PFSK-1 (cell line): ENCODE measurements around the gene AP2A2.

Experiments
- FOXP2 ChIP-seq: optimal IDR thresholded peaks from 2 replicates; pipeline ENCODE3; 2011; ENCODE audit warnings: borderline replicate concordance, control low read depth, inconsistent platforms; ENCODE audit not compliant: insufficient read depth; ENCODE audit errors: extremely low read length, extremely low read depth
- POLR2AphosphoS5 ChIP-seq: IDR thresholded peaks from 2 replicates; pipeline ENCODE4 v1.6.1; 2012; ENCODE audit warnings: low read depth, mild to moderate bottlenecking, control low read depth, low read length, moderate library complexity
- SIN3A ChIP-seq: IDR thresholded peaks from 2 replicates; pipeline ENCODE4 v1.6.1; 2012; ENCODE audit warnings: mild to moderate bottlenecking, low read length, moderate library complexity, borderline replicate concordance; ENCODE audit not compliant: insufficient read depth
- TAF1 ChIP-seq: IDR thresholded peaks from 2 replicates; pipeline ENCODE4 v1.6.1; 2012; ENCODE audit warnings: low read length, control low read depth, borderline replicate concordance; ENCODE audit not compliant: insufficient read depth
- TF ChIP-seq, protein P1 (sequence below), 2 experiments: IDR thresholded peaks; 2 replicates each; pipeline versions ENCODE4 v1.6.1 to v1.8.0; 2011 to 2012; ENCODE audit warnings: low read depth in 2 of 2, low read length in 2 of 2, control low read depth in 1 of 2, inconsistent platforms in 1 of 2, mild to moderate bottlenecking in 1 of 2, moderate library complexity in 1 of 2; ENCODE audit not compliant: insufficient read depth in 1 of 2

AP2A2 gene

DNA sequence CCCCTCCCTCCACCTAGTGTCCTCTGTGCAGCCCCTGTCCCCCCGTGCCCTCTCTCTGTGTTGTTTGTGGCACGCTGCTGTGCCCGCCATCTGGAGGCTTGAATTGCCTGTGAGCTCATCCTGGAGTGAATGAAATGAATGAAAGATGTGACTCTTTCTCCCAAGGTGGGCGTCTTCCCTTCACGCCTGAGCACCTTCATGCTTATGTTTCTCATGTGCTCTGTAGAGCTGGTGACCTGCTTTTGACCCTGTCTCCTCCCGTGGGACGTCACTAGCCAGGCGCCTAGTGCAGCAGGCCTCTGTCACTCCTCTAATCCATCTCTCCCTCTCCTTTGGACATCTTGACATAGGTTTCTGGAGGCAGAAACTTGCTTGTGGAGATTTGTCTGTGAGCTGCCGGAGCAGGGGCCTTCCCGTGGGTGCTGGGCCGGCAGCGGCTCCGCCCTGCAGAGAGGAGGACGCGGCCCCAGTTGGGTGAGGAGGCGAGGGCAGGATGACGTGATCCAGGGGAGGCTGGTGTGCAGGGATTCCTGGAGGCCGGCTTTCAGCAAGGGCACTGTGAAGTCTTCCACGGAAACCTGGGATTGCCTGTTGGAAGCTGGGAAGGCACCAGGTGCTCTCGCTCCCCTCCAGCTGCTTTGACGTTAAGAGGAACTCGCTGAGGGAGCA lies 70.2 kb downstream of the AP2A2 start:
- TF ChIP-seq FOXP2 (peak; percentile 21), SIN3A (no peak), POLR2AphosphoS5 (peak; percentile 34; the same call in 1 of the 2 replicates), TAF1 (no peak)
- TF ChIP-seq, protein P1, sequence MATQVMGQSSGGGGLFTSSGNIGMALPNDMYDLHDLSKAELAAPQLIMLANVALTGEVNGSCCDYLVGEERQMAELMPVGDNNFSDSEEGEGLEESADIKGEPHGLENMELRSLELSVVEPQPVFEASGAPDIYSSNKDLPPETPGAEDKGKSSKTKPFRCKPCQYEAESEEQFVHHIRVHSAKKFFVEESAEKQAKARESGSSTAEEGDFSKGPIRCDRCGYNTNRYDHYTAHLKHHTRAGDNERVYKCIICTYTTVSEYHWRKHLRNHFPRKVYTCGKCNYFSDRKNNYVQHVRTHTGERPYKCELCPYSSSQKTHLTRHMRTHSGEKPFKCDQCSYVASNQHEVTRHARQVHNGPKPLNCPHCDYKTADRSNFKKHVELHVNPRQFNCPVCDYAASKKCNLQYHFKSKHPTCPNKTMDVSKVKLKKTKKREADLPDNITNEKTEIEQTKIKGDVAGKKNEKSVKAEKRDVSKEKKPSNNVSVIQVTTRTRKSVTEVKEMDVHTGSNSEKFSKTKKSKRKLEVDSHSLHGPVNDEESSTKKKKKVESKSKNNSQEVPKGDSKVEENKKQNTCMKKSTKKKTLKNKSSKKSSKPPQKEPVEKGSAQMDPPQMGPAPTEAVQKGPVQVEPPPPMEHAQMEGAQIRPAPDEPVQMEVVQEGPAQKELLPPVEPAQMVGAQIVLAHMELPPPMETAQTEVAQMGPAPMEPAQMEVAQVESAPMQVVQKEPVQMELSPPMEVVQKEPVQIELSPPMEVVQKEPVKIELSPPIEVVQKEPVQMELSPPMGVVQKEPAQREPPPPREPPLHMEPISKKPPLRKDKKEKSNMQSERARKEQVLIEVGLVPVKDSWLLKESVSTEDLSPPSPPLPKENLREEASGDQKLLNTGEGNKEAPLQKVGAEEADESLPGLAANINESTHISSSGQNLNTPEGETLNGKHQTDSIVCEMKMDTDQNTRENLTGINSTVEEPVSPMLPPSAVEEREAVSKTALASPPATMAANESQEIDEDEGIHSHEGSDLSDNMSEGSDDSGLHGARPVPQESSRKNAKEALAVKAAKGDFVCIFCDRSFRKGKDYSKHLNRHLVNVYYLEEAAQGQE (IDR thresholded peaks at IDR 0.05; ENCODE audit: insufficient read depth in 1 of 2, low read depth in 2 of 2, low read length in 2 of 2) = no peak

DNA sequence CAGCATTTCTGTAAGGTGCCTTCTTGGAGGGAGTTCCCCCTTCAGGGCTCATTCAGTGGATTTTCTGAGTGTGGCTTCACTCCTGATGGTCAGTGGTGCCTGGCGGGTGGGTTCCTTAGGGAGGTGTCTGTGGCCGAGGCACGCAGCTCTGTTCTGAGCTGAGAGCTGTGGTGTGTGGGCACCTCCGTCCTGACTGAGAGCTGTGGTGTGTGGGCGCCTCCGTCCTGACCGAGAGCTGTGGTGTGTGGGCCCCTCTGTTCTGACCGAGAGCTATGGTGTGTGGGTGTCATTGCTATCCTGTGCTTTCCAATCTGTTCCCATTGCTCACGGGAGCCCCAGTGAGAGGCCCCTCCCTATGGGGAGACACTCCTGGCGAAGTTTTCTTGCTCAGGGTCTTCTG lies 71.0 kb downstream of the AP2A2 start:
- TF ChIP-seq TAF1 (no peak), FOXP2 (no peak), SIN3A (no peak), POLR2AphosphoS5 (no peak)
- TF ChIP-seq, protein P1 (IDR thresholded peaks at IDR 0.05; ENCODE audit: insufficient read depth in 1 of 2, low read depth in 2 of 2, low read length in 2 of 2) = no peak

DNA sequence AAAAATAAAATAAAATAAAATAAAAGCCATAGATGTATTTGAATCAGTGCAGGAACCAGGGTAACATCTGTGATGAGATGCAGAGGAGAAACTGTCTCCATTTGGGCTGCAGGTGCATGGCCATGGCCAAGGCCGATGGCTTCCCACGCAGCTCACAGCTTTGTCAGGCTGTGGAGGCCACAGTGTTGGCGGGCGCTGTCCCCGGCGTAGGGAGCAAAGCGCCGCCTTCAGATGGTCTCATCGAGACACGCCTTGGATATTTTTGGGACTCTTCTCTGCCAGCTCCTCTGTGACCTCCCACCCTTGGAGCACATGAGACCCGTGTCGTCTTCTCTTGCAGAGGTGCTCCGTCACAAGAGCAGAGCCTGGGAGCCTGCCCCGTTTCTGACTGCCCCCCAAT lies 72.2 kb downstream of the AP2A2 start:
- no peak for TF ChIP-seq POLR2AphosphoS5
- TF ChIP-seq, protein P1 (IDR thresholded peaks at IDR 0.05; ENCODE audit: insufficient read depth in 1 of 2, low read depth in 2 of 2, low read length in 2 of 2) = no peak
- no peak for TF ChIP-seq FOXP2
- no peak for TF ChIP-seq TAF1
- TF ChIP-seq SIN3A = no peak

DNA sequence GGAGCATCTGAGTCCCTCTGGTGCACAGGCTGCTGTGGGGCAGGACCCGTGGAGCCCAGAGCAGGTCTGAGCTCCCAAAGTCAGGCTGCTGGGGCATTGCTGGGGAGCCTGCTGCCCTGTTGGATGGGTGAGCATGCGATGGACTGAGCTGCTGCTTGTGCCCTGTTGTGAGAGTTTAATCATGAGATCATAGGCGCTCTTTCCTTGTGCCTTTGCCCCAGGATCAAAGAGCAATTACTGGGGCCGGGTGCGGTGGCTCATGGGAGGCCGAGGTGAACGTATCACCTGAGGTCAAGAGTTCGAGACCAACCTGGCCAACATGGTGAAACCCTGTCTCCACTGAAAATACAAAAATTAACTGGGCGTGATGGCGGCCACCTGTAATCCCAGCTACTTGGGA lies 73.3 kb downstream of the AP2A2 start:
- TF ChIP-seq FOXP2 (no peak), POLR2AphosphoS5 (no peak), TAF1 (no peak), SIN3A (no peak)
- TF ChIP-seq, protein P1 (IDR thresholded peaks at IDR 0.05; ENCODE audit: insufficient read depth in 1 of 2, low read depth in 2 of 2, low read length in 2 of 2) = no peak
